ENCODE results near the gene PRH1. TPM values are rescaled to one million over a fixed set of nuclear protein-coding genes. Genes with fewer than 3 reads are reported as not detected.

The PRH1 gene
- total RNA-seq, 2 donors from 2014 or later = 13.4 to 42.6 TPM

DNA sequence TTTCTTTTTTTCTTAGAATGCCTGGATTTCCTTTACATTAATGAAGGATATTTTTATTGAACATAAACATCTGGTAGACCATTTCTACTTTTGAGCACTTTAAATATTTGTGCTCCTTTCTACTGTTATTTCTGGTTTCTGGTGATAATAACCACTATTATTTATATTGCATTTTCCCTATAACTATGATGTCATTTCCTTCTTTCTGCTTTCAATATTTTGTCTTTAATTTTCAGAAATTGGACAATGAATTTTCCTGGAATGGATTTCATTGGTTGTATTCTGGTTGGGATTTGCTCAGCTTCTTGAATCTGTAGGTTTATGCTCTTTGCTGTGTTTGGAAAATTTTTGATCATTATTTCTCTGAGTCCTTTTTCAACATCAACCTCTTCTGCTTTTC is 5.2 kb upstream of the PRH1 start:
- Mint-ChIP-seq H3K4me1 (peaks cover 20% of the 10 kb centered on the region), H3K27me3 (ENCODE audit: insufficient read depth) (no peaks in the 10 kb centered on the region), H3K27ac (no peak overlapping the region), H3K9me3 (no peaks in the 10 kb centered on the region), H3K36me3 (ENCODE audit: low read depth) (no peaks in the 10 kb centered on the region), H3K4me3 (no peak overlapping the region)
- Histone ChIP-seq H3K9me3 (ENCODE audit: control insufficient read depth, low read length) (no peaks in the 10 kb centered on the region), H3K4me3 (ENCODE audit: low read length) (no peak overlapping the region), H3K27ac (ENCODE audit: low read depth, low read length) (no peak overlapping the region), H3K9ac (ENCODE audit: extremely low read depth, low read length, poor library complexity, severe bottlenecking) (no peak overlapping the region), H3K36me3 (ENCODE audit: control insufficient read depth, insufficient read depth, low read length) (no peaks in the 10 kb centered on the region), H3K27me3 (ENCODE audit: control insufficient read depth, insufficient read depth, low read length, poor library complexity, severe bottlenecking) (no peaks in the 10 kb centered on the region), H3K4me1 (ENCODE audit: control insufficient read depth, insufficient read depth, low read length) (peaks cover 2% of the 10 kb centered on the region)
- DNase-seq = no peak
- TF ChIP-seq, protein P1, sequence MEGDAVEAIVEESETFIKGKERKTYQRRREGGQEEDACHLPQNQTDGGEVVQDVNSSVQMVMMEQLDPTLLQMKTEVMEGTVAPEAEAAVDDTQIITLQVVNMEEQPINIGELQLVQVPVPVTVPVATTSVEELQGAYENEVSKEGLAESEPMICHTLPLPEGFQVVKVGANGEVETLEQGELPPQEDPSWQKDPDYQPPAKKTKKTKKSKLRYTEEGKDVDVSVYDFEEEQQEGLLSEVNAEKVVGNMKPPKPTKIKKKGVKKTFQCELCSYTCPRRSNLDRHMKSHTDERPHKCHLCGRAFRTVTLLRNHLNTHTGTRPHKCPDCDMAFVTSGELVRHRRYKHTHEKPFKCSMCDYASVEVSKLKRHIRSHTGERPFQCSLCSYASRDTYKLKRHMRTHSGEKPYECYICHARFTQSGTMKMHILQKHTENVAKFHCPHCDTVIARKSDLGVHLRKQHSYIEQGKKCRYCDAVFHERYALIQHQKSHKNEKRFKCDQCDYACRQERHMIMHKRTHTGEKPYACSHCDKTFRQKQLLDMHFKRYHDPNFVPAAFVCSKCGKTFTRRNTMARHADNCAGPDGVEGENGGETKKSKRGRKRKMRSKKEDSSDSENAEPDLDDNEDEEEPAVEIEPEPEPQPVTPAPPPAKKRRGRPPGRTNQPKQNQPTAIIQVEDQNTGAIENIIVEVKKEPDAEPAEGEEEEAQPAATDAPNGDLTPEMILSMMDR (conservative IDR thresholded peaks at IDR 0.05) = no peak

DNA sequence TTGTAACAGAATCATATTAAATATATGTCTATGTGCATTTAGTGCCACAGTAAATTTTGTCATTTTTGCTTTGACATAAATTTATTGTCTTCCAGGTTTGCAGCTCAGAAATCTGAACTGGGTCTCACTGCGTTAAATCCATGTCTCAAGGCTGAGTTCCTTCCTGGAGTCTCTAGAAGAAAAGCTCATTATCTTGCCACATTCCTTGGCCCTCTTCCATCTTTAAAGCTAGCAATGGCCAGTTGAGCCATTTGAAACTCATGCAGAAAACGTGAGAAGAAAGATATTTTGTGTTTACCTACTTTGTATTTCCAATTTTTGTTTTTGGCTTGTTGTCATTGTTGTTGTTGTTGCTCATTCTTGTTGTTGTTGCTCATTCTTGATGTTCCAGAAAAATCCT is 10.7 kb downstream of the PRH1 start:
- H3K9me3 ChIP-seq (ENCODE audit: control insufficient read depth, low read length) = no peaks in the 10 kb centered on the region
- no peaks in the 10 kb centered on the region for H3K4me1 ChIP-seq (ENCODE audit: control insufficient read depth, insufficient read depth, low read length)
- no peak overlapping the region for H3K4me3 ChIP-seq (ENCODE audit: low read length)
- H3K27ac ChIP-seq (ENCODE audit: low read depth, low read length) = no peak overlapping the region
- DNase-seq = no peak
- no peaks in the 10 kb centered on the region for H3K27me3 Mint-ChIP-seq (ENCODE audit: insufficient read depth)
- H3K9me3 Mint-ChIP-seq = no peaks in the 10 kb centered on the region
- no peak overlapping the region for H3K4me3 Mint-ChIP-seq
- no peaks in the 10 kb centered on the region for H3K36me3 ChIP-seq (ENCODE audit: control insufficient read depth, insufficient read depth, low read length)
- TF ChIP-seq, protein P1 (conservative IDR thresholded peaks at IDR 0.05) = no peak
- 92 to 100% methylated on average over 1 to 2 of the region's 2 CpGs for WGBS, 2 experiments (ENCODE audit: insufficient coverage in 1 of 2, insufficient read length in 1 of 2)
- H3K27me3 ChIP-seq (ENCODE audit: control insufficient read depth, insufficient read depth, low read length, poor library complexity, severe bottlenecking) = no peaks in the 10 kb centered on the region
- H3K9ac ChIP-seq (ENCODE audit: extremely low read depth, low read length, poor library complexity, severe bottlenecking) = no peak overlapping the region
- peaks cover 19% of the 10 kb centered on the region for H3K36me3 Mint-ChIP-seq (ENCODE audit: low read depth)
- H3K4me1 Mint-ChIP-seq = peaks cover 2% of the 10 kb centered on the region
- H3K27ac Mint-ChIP-seq = no peak overlapping the region

DNA sequence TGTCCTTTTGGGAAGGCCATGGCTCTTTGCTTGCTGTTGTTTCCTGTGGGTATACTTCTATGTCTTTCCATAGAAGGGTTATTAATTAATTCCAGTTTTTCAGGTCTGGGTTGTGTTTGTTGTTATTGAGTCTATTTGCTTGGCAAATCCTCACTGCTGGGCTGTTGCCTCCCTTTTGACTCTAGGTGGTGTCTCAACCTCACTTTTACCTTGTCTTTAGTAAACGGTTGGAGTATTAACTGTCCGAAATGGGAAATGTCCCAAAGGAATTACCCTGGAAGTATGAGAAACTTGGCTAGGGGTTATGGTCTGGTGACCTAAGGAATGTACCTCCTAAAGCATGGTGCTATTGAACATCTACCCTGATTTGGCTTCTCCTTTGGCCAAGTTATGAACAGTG is 16.7 kb downstream of the PRH1 start:
- Histone ChIP-seq H3K4me3 (ENCODE audit: low read length) (no peak overlapping the region), H3K27me3 (ENCODE audit: control insufficient read depth, insufficient read depth, low read length, poor library complexity, severe bottlenecking) (no peaks in the 10 kb centered on the region), H3K4me1 (ENCODE audit: control insufficient read depth, insufficient read depth, low read length) (no peaks in the 10 kb centered on the region), H3K9me3 (ENCODE audit: control insufficient read depth, low read length) (peaks cover 2% of the 10 kb centered on the region), H3K27ac (ENCODE audit: low read depth, low read length) (no peak overlapping the region), H3K36me3 (ENCODE audit: control insufficient read depth, insufficient read depth, low read length) (no peaks in the 10 kb centered on the region), H3K9ac (ENCODE audit: extremely low read depth, low read length, poor library complexity, severe bottlenecking) (no peak overlapping the region)
- 93% methylated on average over 2 of the region's 2 CpGs; no CpG with 5 or more reads in 1 of the 2 experiments for WGBS, 2 experiments (ENCODE audit: insufficient coverage in 1 of 2, insufficient read length in 1 of 2)
- no peak for DNase-seq
- TF ChIP-seq, protein P1 (conservative IDR thresholded peaks at IDR 0.05) = peak; percentile 65
- H3K36me3 Mint-ChIP-seq (ENCODE audit: low read depth) = peaks cover 8% of the 10 kb centered on the region
- no peak overlapping the region for H3K4me3 Mint-ChIP-seq
- H3K4me1 Mint-ChIP-seq = peaks cover 4% of the 10 kb centered on the region
- H3K27me3 Mint-ChIP-seq (ENCODE audit: insufficient read depth) = no peaks in the 10 kb centered on the region
- peaks cover 4% of the 10 kb centered on the region for H3K9me3 Mint-ChIP-seq
- no peak overlapping the region for H3K27ac Mint-ChIP-seq

Measured in endodermal cell (in vitro differentiated cells).